HepG2 (cell line): ENCODE results near the gene DCST2. TPM values are rescaled to one million over a fixed set of nuclear protein-coding genes. Genes with fewer than 3 reads are reported as not detected.

Source experiments
- ATAC-seq: fragments of 200-7000 bp; cut with Tn5 transposase; 3 replicates; pipeline ENCODE4 v1.9.1; 2020; ENCODE audit warnings: mild to moderate bottlenecking, moderate library complexity
- BruUV-seq: library from RNA; stranded (reverse); fragments of 400-500 nt; replicated peaks from 2 replicates; lab custom pipeline; 2021; lab: Mats Ljungman, UMichigan
- CTCF ChIA-PET: fragments of 300-600 bp; formaldehyde crosslinking; extraction: SDS; loops from one replicate; lab custom pipeline; 2021; ENCODE audit warnings: low total read pairs, inconsistent platforms, low intra/inter-chr PET ratio; lab: Yijun Ruan, JAX
- POLR2A ChIA-PET: fragments of 350-600 bp; sonication (Branson Sonifier 250); formaldehyde crosslinking; loops from one replicate; lab custom pipeline; 2020; ENCODE audit warnings: antibody characterized with exemption, inconsistent platforms; lab: Yijun Ruan, JAX
- DNase-seq: peaks from one replicate; pipeline ENCODE4 v3.0.0-alpha.2; 2015; ENCODE audit warnings: low spot score
- FAIRE-seq: peaks from 3 replicates; lab custom pipeline; 2011; peaks lifted over from hg19 to GRCh38; lab: Jason Lieb, UNC
- H2AFZ ChIP-seq: one replicate; pipeline ENCODE4 v1.6.1; 2011; ENCODE audit warnings: low read length, inconsistent platforms
- H3K27ac ChIP-seq: fragments of 300-600 bp; 3 replicates; pipeline ENCODE4 v1.8.0; 2011; ENCODE audit warnings: mixed run types, mild to moderate bottlenecking, mixed read lengths, low read length, inconsistent platforms; ENCODE audit not compliant: insufficient read depth; ENCODE audit errors: extremely low read length
- H3K27me3 ChIP-seq, 2 experiments: fragments of 200-600 bp in 1 of 2; 2 replicates in 1 of 2; 3 replicates in 1 of 2; pipeline versions ENCODE4 v1.6.0 to v1.8.0; 2011; ENCODE audit warnings: low read length in 2 of 2, mild to moderate bottlenecking in 2 of 2, moderate library complexity in 2 of 2, inconsistent platforms in 1 of 2; ENCODE audit not compliant: insufficient read depth in 2 of 2, control insufficient read depth in 1 of 2
- H3K36me3 ChIP-seq, 2 experiments: fragments of 200-600 bp in 1 of 2; replicated peaks in 1 of 2; 2 replicates in 1 of 2; 3 replicates in 1 of 2; pipeline versions ENCODE4 v1.5.1 to v1.8.0; 2011; ENCODE audit warnings: low read length in 2 of 2, inconsistent platforms in 1 of 2; ENCODE audit not compliant: insufficient read depth in 2 of 2, control insufficient read depth in 1 of 2
- H3K4me1 ChIP-seq: 2 replicates; pipeline ENCODE4 v1.5.1; 2012; ENCODE audit warnings: low read length, inconsistent platforms; ENCODE audit not compliant: insufficient read depth
- H3K4me2 ChIP-seq: 2 replicates; pipeline ENCODE4 v1.6.0; 2011; ENCODE audit warnings: low read depth, low read length, inconsistent platforms
- H3K4me3 ChIP-seq, 3 experiments: fragments of 200-600 bp in 1 of 3; sonication (generic), shearing (Covaris generic) in 1 of 3; replicated peaks in 1 of 3; 2 replicates each; pipeline ENCODE4 v1.5.1; 2011 to 2016; ENCODE audit warnings: low read length in 3 of 3, inconsistent platforms in 2 of 3, low read depth in 2 of 3, mild to moderate bottlenecking in 2 of 3, control low read depth in 1 of 3, mixed read lengths in 1 of 3; ENCODE audit not compliant: insufficient read depth in 1 of 3
- H3K79me2 ChIP-seq: one replicate; pipeline ENCODE4 v1.6.1; 2011; ENCODE audit warnings: low read length, inconsistent platforms; ENCODE audit not compliant: insufficient read depth
- H3K9ac ChIP-seq: 2 replicates; pipeline ENCODE4 v1.6.0; 2011; ENCODE audit warnings: mild to moderate bottlenecking, low read depth, low read length, inconsistent platforms; ENCODE audit not compliant: insufficient read depth
- H3K9me3 ChIP-seq: 2 replicates; pipeline ENCODE4 v1.5.1; 2012; ENCODE audit warnings: mild to moderate bottlenecking, low read length
- H4K20me1 ChIP-seq: 2 replicates; pipeline ENCODE4 v1.6.0; 2011; ENCODE audit warnings: inconsistent platforms, mild to moderate bottlenecking, low read length, moderate library complexity; ENCODE audit not compliant: insufficient read depth
- AGO2 ChIP-seq: fragments of 200-400 bp; formaldehyde crosslinking; optimal IDR thresholded peaks from 2 replicates; pipeline ENCODE3; 2017; ENCODE audit warnings: mild to moderate bottlenecking, low read depth, low read length, moderate library complexity
- FOSL1 ChIP-seq: sonication (generic); formaldehyde crosslinking; IDR thresholded peaks from 2 replicates; pipeline ENCODE4 v1.9.0; 2021; ENCODE audit warnings: missing genetic modification reagents, borderline replicate concordance
- MAFK ChIP-seq, 2 experiments: IDR thresholded peaks in 1 of 2; conservative IDR thresholded peaks in 1 of 2; 2 replicates each; pipeline ENCODE4 v1.6.1; 2011; ENCODE audit warnings: improper control_type of control experiment in 2 of 2, low read length in 2 of 2
- MED1 ChIP-seq: sonication (generic); formaldehyde crosslinking; IDR thresholded peaks from 2 replicates; pipeline ENCODE4 v1.4.0; 2020; ENCODE audit warnings: missing genetic modification reagents
- ZMYM2 ChIP-seq: sonication (generic); formaldehyde crosslinking; IDR thresholded peaks from 2 replicates; pipeline ENCODE4 v1.8.0; 2022; ENCODE audit warnings: mild to moderate bottlenecking, missing genetic modification reagents
- ZNF446 ChIP-seq: sonication (generic); formaldehyde crosslinking; IDR thresholded peaks from 2 replicates; pipeline ENCODE4 v1.5.0; 2020; ENCODE audit warnings: mild to moderate bottlenecking, missing genetic modification reagents
- WGBS: methylation state at CpG from one replicate; pipeline ENCODE4 v1.1.6; 2017; ENCODE audit warnings: low lambda C conversion rate; 5-methylcytosine and 5-hydroxymethylcytosine counted together
- in situ Hi-C: cut with HindIII; loops from 2 replicates; pipeline ENCODE4 v1.10.0; 2017; ENCODE audit warnings: low pct_unique_long_range_greater_than_20kb; ENCODE audit not compliant: extremely low pct_ligation_motif_present
- intact Hi-C: fragments of 100-400 bp; cut with micrococcal nuclease; formaldehyde crosslinking; loops from one replicate; pipeline ENCODE4 v1.10.0; 2022; ENCODE audit not compliant: unreplicated experiment
- polyA plus RNA-seq, 8 experiments: library from polyadenylated mRNA; depleted of rRNA in 3 of 8; stranded (reverse) in 7 of 8; unstranded in 1 of 8; fragments of >200 nt; fragmentation: Illumina TruSeq in 4 of 8; extraction: Trizol in 4 of 8; gene quantifications; 2 replicates each; pipeline versions ENCODE4 v1.2.1 to v1.2.3, GENCODE V29; 2011 to 2016; ENCODE audit warnings: low read depth in 4 of 8, missing spikeins in 1 of 8, mixed read lengths in 1 of 8; ENCODE audit not compliant: insufficient read depth in 1 of 8
- total RNA-seq, 5 experiments: library from RNA; depleted of rRNA; stranded (reverse); fragments of >200 nt; fragmentation: Illumina TruSeq; extraction: Trizol; gene quantifications; 2 replicates each; pipeline ENCODE4 v1.2.3, GENCODE V29; 2016; ENCODE audit warnings: low read depth in 1 of 5
- TF ChIP-seq, protein P1 (sequence below): sonication (generic); formaldehyde crosslinking; IDR thresholded peaks from 2 replicates; pipeline ENCODE4; 2020; ENCODE audit warnings: missing genetic modification reagents, mild to moderate bottlenecking, borderline replicate concordance
- TF ChIP-seq, protein P2 (sequence below): IDR thresholded peaks from 2 replicates; pipeline ENCODE4 v1.6.1; 2016; ENCODE audit warnings: low read depth, control low read depth

DCST2 gene
- total and polyA plus RNA-seq, 2 of the 13 experiments (the other 11 are each of a cell fraction or from before 2014, with no cell fraction given) = 0.74 TPM; not detected in 1

DNA sequence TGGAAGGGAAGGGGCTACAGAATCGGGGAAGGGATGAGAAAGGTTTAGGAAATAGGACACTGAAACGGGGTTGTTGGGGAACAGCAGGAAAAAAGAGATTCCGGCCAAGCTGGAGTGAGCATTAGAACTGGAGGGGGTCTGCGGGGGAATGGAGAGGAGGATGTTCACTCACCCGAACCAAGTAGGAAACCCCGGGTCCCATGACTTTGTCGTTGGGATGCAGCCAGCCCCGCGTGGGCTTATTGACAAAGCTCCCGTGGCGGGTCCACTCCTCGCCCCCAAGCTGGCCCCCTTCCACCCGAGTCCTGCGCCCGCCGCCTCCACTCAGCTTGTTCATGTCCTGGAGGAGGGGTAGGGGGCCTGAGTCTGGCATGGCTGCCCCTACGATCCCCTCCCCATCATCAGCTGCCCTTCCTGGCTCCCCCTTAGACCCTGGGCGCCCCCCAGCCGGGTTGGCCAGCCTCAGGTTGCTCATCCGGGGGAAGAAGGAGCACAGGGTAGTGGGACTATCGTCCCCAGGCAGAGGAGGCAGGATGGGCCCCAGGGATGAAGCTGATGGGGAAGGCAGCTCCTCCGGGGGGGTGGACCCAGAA is 63.6 kb downstream of the DCST2 start:
- ATAC-seq (no peak), DNase-seq (no peak)
- peak overlapping the region; percentile 100 for H3K4me2 ChIP-seq

DNA sequence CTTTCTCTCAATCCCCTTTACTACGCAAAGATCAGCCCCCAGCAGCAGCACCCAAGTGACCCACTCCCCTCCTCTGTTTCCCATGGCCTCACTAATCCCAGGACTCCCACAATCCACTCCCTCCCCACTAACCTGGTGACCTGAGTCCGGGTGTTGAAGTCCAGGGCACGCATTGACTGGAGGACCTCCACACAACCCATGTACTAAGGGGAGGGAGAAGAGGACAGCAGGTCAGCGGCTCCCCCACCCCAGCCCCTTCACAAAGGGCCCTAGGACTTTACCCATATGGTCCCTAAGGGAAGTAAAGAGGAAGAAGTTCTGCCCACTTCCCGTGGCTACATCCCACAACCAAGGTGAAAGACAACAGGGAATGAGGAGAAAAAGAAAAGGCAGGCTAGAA is 64.3 kb downstream of the DCST2 start:
- DNase-seq (no peak), FAIRE-seq (no peak), ATAC-seq (no peak)
- Histone ChIP-seq H3K27ac (peak overlapping the region; percentile 38), H3K9ac (peak overlapping the region; percentile 63; the same call in 1 of the 2 replicates), H3K4me3 (peak overlapping the region; percentile 51 to 75 (median 59)), H3K4me1 (peaks cover 72% of the 10 kb centered on the region), H3K27me3 (no peaks in the 10 kb centered on the region), H3K79me2 (peaks cover 41% of the 10 kb centered on the region), H2AFZ (no peak overlapping the region), H3K9me3 (no peaks in the 10 kb centered on the region), H3K4me2 (peak overlapping the region; percentile 100), H4K20me1 (no peaks in the 10 kb centered on the region), H3K36me3 (peaks cover 21 to 45% of the 10 kb centered on the region in 2 experiments; a peak in 4 of 5 replicates)
- intact Hi-C loops (no loop called here), in situ Hi-C loops (no loop called here)
- ChIA-PET POLR2A (interaction anchor here (2.1 to 5.6 kb wide), 2 partner anchors 15 to 48 kb away, joined by 9 to 78 read pairs; partner anchors contain the start of gene FLAD1), CTCF (no interaction called here)
- WGBS = 58% methylated on average over 5 of the region's 5 CpGs
- TF ChIP-seq, protein P1, sequence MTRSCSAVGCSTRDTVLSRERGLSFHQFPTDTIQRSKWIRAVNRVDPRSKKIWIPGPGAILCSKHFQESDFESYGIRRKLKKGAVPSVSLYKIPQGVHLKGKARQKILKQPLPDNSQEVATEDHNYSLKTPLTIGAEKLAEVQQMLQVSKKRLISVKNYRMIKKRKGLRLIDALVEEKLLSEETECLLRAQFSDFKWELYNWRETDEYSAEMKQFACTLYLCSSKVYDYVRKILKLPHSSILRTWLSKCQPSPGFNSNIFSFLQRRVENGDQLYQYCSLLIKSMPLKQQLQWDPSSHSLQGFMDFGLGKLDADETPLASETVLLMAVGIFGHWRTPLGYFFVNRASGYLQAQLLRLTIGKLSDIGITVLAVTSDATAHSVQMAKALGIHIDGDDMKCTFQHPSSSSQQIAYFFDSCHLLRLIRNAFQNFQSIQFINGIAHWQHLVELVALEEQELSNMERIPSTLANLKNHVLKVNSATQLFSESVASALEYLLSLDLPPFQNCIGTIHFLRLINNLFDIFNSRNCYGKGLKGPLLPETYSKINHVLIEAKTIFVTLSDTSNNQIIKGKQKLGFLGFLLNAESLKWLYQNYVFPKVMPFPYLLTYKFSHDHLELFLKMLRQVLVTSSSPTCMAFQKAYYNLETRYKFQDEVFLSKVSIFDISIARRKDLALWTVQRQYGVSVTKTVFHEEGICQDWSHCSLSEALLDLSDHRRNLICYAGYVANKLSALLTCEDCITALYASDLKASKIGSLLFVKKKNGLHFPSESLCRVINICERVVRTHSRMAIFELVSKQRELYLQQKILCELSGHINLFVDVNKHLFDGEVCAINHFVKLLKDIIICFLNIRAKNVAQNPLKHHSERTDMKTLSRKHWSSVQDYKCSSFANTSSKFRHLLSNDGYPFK (CRISPR knock-in tag) = no peak
- TF ChIP-seq ZNF446 (CRISPR knock-in tag) (no peak), ZMYM2 (CRISPR knock-in tag) (no peak), MED1 (CRISPR knock-in tag) (no peak)
- TF ChIP-seq, all 625 proteins: peak for 0
- BruUV-seq = no TSS peak

More for the DNA sequence above, 63.6 kb downstream of the DCST2 start:
- H2AFZ ChIP-seq = no peak overlapping the region
- peaks cover 44% of the 10 kb centered on the region for H3K79me2 ChIP-seq
- no peaks in the 10 kb centered on the region; a peak in 1 of 5 replicates for H3K27me3 ChIP-seq
- BruUV-seq = no TSS peak
- H3K36me3 ChIP-seq = peaks cover 18 to 39% of the 10 kb centered on the region in 2 experiments; a peak in 4 of 5 replicates
- intact Hi-C loops (loop anchor here (1.0 kb wide), 1 partner anchor 47 kb away; no protein-coding TSS in a partner anchor), in situ Hi-C loops (no loop called here)
- WGBS = 46% methylated on average over 14 of the region's 22 CpGs
- H3K9ac ChIP-seq = peak overlapping the region; percentile 63
- no peaks in the 10 kb centered on the region for H3K9me3 ChIP-seq
- ChIA-PET CTCF (no interaction called here), POLR2A (interaction anchor here (0.9 to 6.6 kb wide), 18 partner anchors 8 to 635 kb away, joined by 3 to 148 read pairs (median 5); partner anchors contain the start of genes FLAD1, LENEP, PBXIP1 and PMVK)
- peak overlapping the region; percentile 100 for H3K27ac ChIP-seq
- no peak for FAIRE-seq
- TF ChIP-seq AGO2 (peak; percentile 55), FOSL1 (CRISPR knock-in tag) (no peak), MAFK (conservative IDR thresholded peaks at IDR 0.05 in 1 of 2, IDR thresholded peaks at IDR 0.05 in 1 of 2; ENCODE audit: low read length in 2 of 2) (no peak)
- TF ChIP-seq, protein P2, sequence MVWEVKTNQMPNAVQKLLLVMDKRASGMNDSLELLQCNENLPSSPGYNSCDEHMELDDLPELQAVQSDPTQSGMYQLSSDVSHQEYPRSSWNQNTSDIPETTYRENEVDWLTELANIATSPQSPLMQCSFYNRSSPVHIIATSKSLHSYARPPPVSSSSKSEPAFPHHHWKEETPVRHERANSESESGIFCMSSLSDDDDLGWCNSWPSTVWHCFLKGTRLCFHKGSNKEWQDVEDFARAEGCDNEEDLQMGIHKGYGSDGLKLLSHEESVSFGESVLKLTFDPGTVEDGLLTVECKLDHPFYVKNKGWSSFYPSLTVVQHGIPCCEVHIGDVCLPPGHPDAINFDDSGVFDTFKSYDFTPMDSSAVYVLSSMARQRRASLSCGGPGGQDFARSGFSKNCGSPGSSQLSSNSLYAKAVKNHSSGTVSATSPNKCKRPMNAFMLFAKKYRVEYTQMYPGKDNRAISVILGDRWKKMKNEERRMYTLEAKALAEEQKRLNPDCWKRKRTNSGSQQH (CRISPR knock-in tag) = 0 out of 2 replicates have a peak, but pooled peaks have one; percentile 4
- peak overlapping the region; percentile 51 to 75 (median 59) for H3K4me3 ChIP-seq
- H3K4me1 ChIP-seq = peaks cover 65% of the 10 kb centered on the region
- H4K20me1 ChIP-seq = no peaks in the 10 kb centered on the region
